ENCODE data around the gene KRTAP10-2.
"Not testable (repeated sequence)": the region's sequence is repeated elsewhere in the genome, so short reads cannot be mapped to it uniquely, and the experiment has no call there.

The KRTAP10-2 gene

GRCh38 chr21:44555200-44555875 is 4.0 kb upstream of the KRTAP10-2 start:
- Histone ChIP-seq H2AFZ (ENCODE audit: low read depth) (no peak overlapping the region), H3K27me3 (ENCODE audit: insufficient read depth, low read depth) (peaks cover 67% of the 10 kb centered on the region), H3K9ac (no peak overlapping the region)

GRCh38 chr21:44552681-44553080 is 1.4 kb upstream of the KRTAP10-2 start:
- TF ChIP-seq, protein P1, sequence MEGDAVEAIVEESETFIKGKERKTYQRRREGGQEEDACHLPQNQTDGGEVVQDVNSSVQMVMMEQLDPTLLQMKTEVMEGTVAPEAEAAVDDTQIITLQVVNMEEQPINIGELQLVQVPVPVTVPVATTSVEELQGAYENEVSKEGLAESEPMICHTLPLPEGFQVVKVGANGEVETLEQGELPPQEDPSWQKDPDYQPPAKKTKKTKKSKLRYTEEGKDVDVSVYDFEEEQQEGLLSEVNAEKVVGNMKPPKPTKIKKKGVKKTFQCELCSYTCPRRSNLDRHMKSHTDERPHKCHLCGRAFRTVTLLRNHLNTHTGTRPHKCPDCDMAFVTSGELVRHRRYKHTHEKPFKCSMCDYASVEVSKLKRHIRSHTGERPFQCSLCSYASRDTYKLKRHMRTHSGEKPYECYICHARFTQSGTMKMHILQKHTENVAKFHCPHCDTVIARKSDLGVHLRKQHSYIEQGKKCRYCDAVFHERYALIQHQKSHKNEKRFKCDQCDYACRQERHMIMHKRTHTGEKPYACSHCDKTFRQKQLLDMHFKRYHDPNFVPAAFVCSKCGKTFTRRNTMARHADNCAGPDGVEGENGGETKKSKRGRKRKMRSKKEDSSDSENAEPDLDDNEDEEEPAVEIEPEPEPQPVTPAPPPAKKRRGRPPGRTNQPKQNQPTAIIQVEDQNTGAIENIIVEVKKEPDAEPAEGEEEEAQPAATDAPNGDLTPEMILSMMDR (conservative IDR thresholded peaks at IDR 0.05; ENCODE audit: low read depth, low read length) = no peak

More at GRCh38 chr21:44555200-44555875, 4.0 kb upstream of the KRTAP10-2 start:
- TF ChIP-seq, protein P1 (conservative IDR thresholded peaks at IDR 0.05; ENCODE audit: low read depth, low read length) = no peak
- Histone ChIP-seq H3K4me1 (ENCODE audit: low read depth, poor library complexity, severe bottlenecking) (no peaks in the 10 kb centered on the region), H3K79me2 (ENCODE audit: insufficient read depth, low read depth) (no peaks in the 10 kb centered on the region), H3K27ac (no peak overlapping the region), H3K36me3 (ENCODE audit: insufficient read depth) (no peaks in the 10 kb centered on the region), H3K4me3 (IDR thresholded peaks at IDR 0.05; ENCODE audit: insufficient read depth, low read depth, low read length) (no peak overlapping the region), H4K20me1 (ENCODE audit: insufficient read depth) (no peaks in the 10 kb centered on the region), H3K4me2 (no peak overlapping the region)

GRCh38 chr21:44552136-44552535 is 831 bp upstream of the KRTAP10-2 start:
- Histone ChIP-seq H2AFZ (ENCODE audit: low read depth) (no peak overlapping the region), H3K4me1 (ENCODE audit: low read depth, poor library complexity, severe bottlenecking) (no peaks in the 10 kb centered on the region), H4K20me1 (ENCODE audit: insufficient read depth) (no peaks in the 10 kb centered on the region), H3K4me2 (no peak overlapping the region), H3K27me3 (ENCODE audit: insufficient read depth, low read depth) (peaks cover 68% of the 10 kb centered on the region), H3K27ac (no peak overlapping the region), H3K4me3 (IDR thresholded peaks at IDR 0.05; ENCODE audit: insufficient read depth, low read depth, low read length) (no peak overlapping the region), H3K79me2 (ENCODE audit: insufficient read depth, low read depth) (no peaks in the 10 kb centered on the region), H3K9ac (no peak overlapping the region), H3K36me3 (ENCODE audit: insufficient read depth) (no peaks in the 10 kb centered on the region)
- TF ChIP-seq, protein P1 (conservative IDR thresholded peaks at IDR 0.05; ENCODE audit: low read depth, low read length) = no peak

More at GRCh38 chr21:44552681-44553080, 1.4 kb upstream of the KRTAP10-2 start:
- H4K20me1 ChIP-seq (ENCODE audit: insufficient read depth) = no peaks in the 10 kb centered on the region
- no peak overlapping the region for H3K4me2 ChIP-seq
- no peak overlapping the region for H3K9ac ChIP-seq
- H3K27ac ChIP-seq = no peak overlapping the region
- H2AFZ ChIP-seq (ENCODE audit: low read depth) = no peak overlapping the region
- H3K36me3 ChIP-seq (ENCODE audit: insufficient read depth) = no peaks in the 10 kb centered on the region
- peaks cover 70% of the 10 kb centered on the region for H3K27me3 ChIP-seq (ENCODE audit: insufficient read depth, low read depth)
- no peaks in the 10 kb centered on the region for H3K4me1 ChIP-seq (ENCODE audit: low read depth, poor library complexity, severe bottlenecking)
- no peak overlapping the region for H3K4me3 ChIP-seq (IDR thresholded peaks at IDR 0.05; ENCODE audit: insufficient read depth, low read depth, low read length)
- no peaks in the 10 kb centered on the region for H3K79me2 ChIP-seq (ENCODE audit: insufficient read depth, low read depth)

- Histone ChIP-seq H3K36me3 (ENCODE audit: insufficient read depth) (no peaks in the 10 kb centered on the region), H3K9ac (no peak overlapping the region), H3K27ac (no peak overlapping the region), H3K4me3 (IDR thresholded peaks at IDR 0.05; ENCODE audit: insufficient read depth, low read depth, low read length) (no peak overlapping the region), H3K79me2 (ENCODE audit: insufficient read depth, low read depth) (no peaks in the 10 kb centered on the region), H4K20me1 (ENCODE audit: insufficient read depth) (no peaks in the 10 kb centered on the region), H3K27me3 (ENCODE audit: insufficient read depth, low read depth) (peaks cover 68% of the 10 kb centered on the region), H3K4me2 (no peak overlapping the region), H2AFZ (ENCODE audit: low read depth) (no peak overlapping the region), H3K4me1 (ENCODE audit: low read depth, poor library complexity, severe bottlenecking) (no peaks in the 10 kb centered on the region)
- TF ChIP-seq, protein P1 (conservative IDR thresholded peaks at IDR 0.05; ENCODE audit: low read depth, low read length) = no peak
Measured at GRCh38 chr21:44550807-44551206, 498 bp downstream of the KRTAP10-2 start.

- not testable (repeated sequence) for H3K9ac ChIP-seq
Measured at GRCh38 chr21:44550285-44550684, 1.0 kb downstream of the KRTAP10-2 start.

More at GRCh38 chr21:44550285-44550684, 1.0 kb downstream of the KRTAP10-2 start:
- not testable (repeated sequence) for H3K4me2 ChIP-seq; H2AFZ ChIP-seq (ENCODE audit: low read depth); H3K36me3 ChIP-seq (ENCODE audit: insufficient read depth); H4K20me1 ChIP-seq (ENCODE audit: insufficient read depth); H3K4me3 ChIP-seq (IDR thresholded peaks at IDR 0.05; ENCODE audit: insufficient read depth, low read depth, low read length); H3K79me2 ChIP-seq (ENCODE audit: insufficient read depth, low read depth); H3K27ac ChIP-seq; H3K4me1 ChIP-seq (ENCODE audit: low read depth, poor library complexity, severe bottlenecking)
- H3K27me3 ChIP-seq (ENCODE audit: insufficient read depth, low read depth) = peaks cover 68% of the 10 kb centered on the region
